Smooth muscle cell (in vitro differentiated cells): Measurements from ENCODE around the gene PPP6R2. TPM values are rescaled to one million over a fixed set of nuclear protein-coding genes. Genes with fewer than 3 reads are reported as not detected.

Experiments
- DNase-seq: peaks from one replicate; lab custom pipeline; 2025; ENCODE audit not compliant: unreplicated experiment; lab: John Stamatoyannopoulos, UW
- H2AFZ ChIP-seq: fragments of 200-600 bp; sonication (generic); 2 replicates; pipeline ENCODE4 v1.6.0; 2016; ENCODE audit warnings: antibody characterized with exemption, low read depth, mild to moderate bottlenecking
- H3F3A ChIP-seq: fragments of 200-600 bp; sonication (generic); 2 replicates; pipeline ENCODE4 v1.6.0; 2017; ENCODE audit warnings: antibody characterized with exemption, low read depth
- H3K27ac ChIP-seq: fragments of 200-600 bp; sonication (generic); 2 replicates; pipeline ENCODE4 v1.5.1; 2016; ENCODE audit warnings: low read depth, mild to moderate bottlenecking
- H3K27me3 ChIP-seq: fragments of 200-600 bp; sonication (generic); 2 replicates; pipeline ENCODE4 v1.6.1; 2016; ENCODE audit warnings: low read depth, mild to moderate bottlenecking
- H3K36me3 ChIP-seq: fragments of 200-600 bp; sonication (generic); 2 replicates; pipeline ENCODE4 v1.5.1; 2016; ENCODE audit warnings: low read depth
- H3K4me1 ChIP-seq: fragments of 200-600 bp; sonication (generic); 2 replicates; pipeline ENCODE4 v1.5.1; 2016; ENCODE audit warnings: low read depth
- H3K4me2 ChIP-seq: fragments of 200-600 bp; sonication (generic); 2 replicates; pipeline ENCODE4 v1.6.0; 2016; ENCODE audit warnings: mild to moderate bottlenecking
- H3K4me3 ChIP-seq: fragments of 200-600 bp; sonication (generic); 2 replicates; pipeline ENCODE4 v1.5.1; 2016; ENCODE audit warnings: mild to moderate bottlenecking
- H3K79me2 ChIP-seq: fragments of 200-600 bp; sonication (generic); 2 replicates; pipeline ENCODE4 v1.6.0; 2016; ENCODE audit warnings: low read depth, mild to moderate bottlenecking
- H3K9ac ChIP-seq: fragments of 200-600 bp; sonication (generic); 2 replicates; pipeline ENCODE4 v1.6.0; 2016; ENCODE audit warnings: low read depth
- H3K9me3 ChIP-seq: fragments of 200-600 bp; sonication (generic); replicated peaks from 2 replicates; pipeline ENCODE4 v1.5.1; 2016; ENCODE audit warnings: low read depth
- H4K20me1 ChIP-seq: fragments of 200-600 bp; sonication (generic); 2 replicates; pipeline ENCODE4 v1.6.0; 2016; ENCODE audit warnings: low read depth
- CTCF ChIP-seq: fragments of 200-600 bp; sonication (generic); IDR thresholded peaks from 2 replicates; pipeline ENCODE4 v1.5.1; 2017; ENCODE audit warnings: borderline replicate concordance, mild to moderate bottlenecking, antibody characterized with exemption; ENCODE audit not compliant: insufficient read depth, poor library complexity, severe bottlenecking
- WGBS: methylation state at CpG from one replicate; pipeline ENCODE4 v1.1.7; 2016; ENCODE audit warnings: low lambda C conversion rate; 5-methylcytosine and 5-hydroxymethylcytosine counted together
- polyA plus RNA-seq: library from polyadenylated mRNA; unstranded; fragments of >200 nt; fragmentation: Nextera tagmentation; extraction: Ambion mirVana; gene quantifications from 2 replicates; pipeline ENCODE4 v1.2.1, GENCODE V29; 2016
- total RNA-seq: library from RNA; depleted of rRNA; stranded (reverse); fragments of >200 nt; gene quantifications from 2 replicates; pipeline ENCODE4 v1.2.3, GENCODE V29; 2014

PPP6R2 gene
- total and polyA plus RNA-seq, 2 experiments from 2014 or later, result 24.6 to 36.3 TPM

- Histone ChIP-seq H3K27me3 (no peaks in the 10 kb centered on the region), H3K4me2 (no peak overlapping the region), H3K79me2 (no peaks in the 10 kb centered on the region), H2AFZ (no peak overlapping the region), H3F3A (peaks cover 8% of the 10 kb centered on the region), H3K9me3 (no peaks in the 10 kb centered on the region), H3K27ac (no peak overlapping the region), H3K4me1 (no peaks in the 10 kb centered on the region), H3K4me3 (no peak overlapping the region), H3K9ac (no peak overlapping the region), H4K20me1 (peaks cover 15% of the 10 kb centered on the region), H3K36me3 (no peaks in the 10 kb centered on the region)
- no peak for TF ChIP-seq CTCF
- no peak for DNase-seq
- WGBS, result 91% methylated on average over 20 of the region's 26 CpGs
Measured at GRCh38 chr22:50440544-50441249, 97.6 kb downstream of the PPP6R2 start.

GRCh38 chr22:50441428-50441993 is 98.4 kb downstream of the PPP6R2 start:
- DNase-seq, result no peak
- no peak overlapping the region for H3K4me2 ChIP-seq
- WGBS, result 93% methylated on average over 12 of the region's 17 CpGs

GRCh38 chr22:50443197-50443596 is 100.1 kb downstream of the PPP6R2 start:
- H3K79me2 ChIP-seq, result no peaks in the 10 kb centered on the region
- H3F3A ChIP-seq, result peaks cover 8% of the 10 kb centered on the region
- peaks cover 26% of the 10 kb centered on the region for H4K20me1 ChIP-seq
- no peak overlapping the region for H3K4me3 ChIP-seq
- no peak overlapping the region for H3K27ac ChIP-seq
- H3K9ac ChIP-seq, result no peak overlapping the region
- no peaks in the 10 kb centered on the region for H3K9me3 ChIP-seq
- H3K36me3 ChIP-seq, result no peaks in the 10 kb centered on the region
- H3K4me2 ChIP-seq, result no peak overlapping the region
- no peaks in the 10 kb centered on the region for H3K4me1 ChIP-seq
- H3K27me3 ChIP-seq, result no peaks in the 10 kb centered on the region
- H2AFZ ChIP-seq, result no peak overlapping the region
- no peak for TF ChIP-seq CTCF
- DNase-seq, result no peak
- 92% methylated on average over 15 of the region's 15 CpGs for WGBS

More at GRCh38 chr22:50441428-50441993, 98.4 kb downstream of the PPP6R2 start:
- Histone ChIP-seq H3K9ac (no peak overlapping the region), H3K4me1 (no peaks in the 10 kb centered on the region), H3K27me3 (no peaks in the 10 kb centered on the region), H3K4me3 (no peak overlapping the region), H3K27ac (no peak overlapping the region), H3K36me3 (no peaks in the 10 kb centered on the region), H2AFZ (no peak overlapping the region), H4K20me1 (peaks cover 17% of the 10 kb centered on the region), H3K9me3 (no peaks in the 10 kb centered on the region), H3K79me2 (no peaks in the 10 kb centered on the region), H3F3A (peaks cover 8% of the 10 kb centered on the region)
- no peak for TF ChIP-seq CTCF
